ENCODE data around the gene ADAM12. TPM values are rescaled to one million over a fixed set of nuclear protein-coding genes. Genes with fewer than 3 reads are reported as not detected.

Gene ADAM12
- total and polyA plus RNA-seq, 2 donors (not counting 3 experiments of a cell fraction or from before 2014, with no cell fraction given), result 0.22 to 0.33 TPM

- no peaks in the 10 kb centered on the region for H3K9me1 ChIP-seq (replicated peaks; ENCODE audit: control insufficient read depth, extremely low read depth, insufficient read depth, low read length)
- BruUV-seq (replicated peaks), result no TSS peak
- CTCF ChIA-PET, result no interaction called here
- H2AFZ ChIP-seq (ENCODE audit: low read depth, low read length), result no peak overlapping the region
- no peaks in the 10 kb centered on the region for H3K36me3 ChIP-seq (ENCODE audit: control insufficient read depth in 2 of 2, extremely low read depth in 1 of 2, insufficient read depth in 2 of 2, low read length in 2 of 2)
- POLR2A ChIA-PET, result no interaction called here
- no peak overlapping the region for H3K4me2 ChIP-seq (ENCODE audit: insufficient read depth, low read length)
- TF ChIP-seq JUN (IDR thresholded peaks at IDR 0.05; ENCODE audit: borderline replicate concordance, insufficient read depth, insufficient read length, low read depth) (no peak), GATA2 (IDR thresholded peaks at IDR 0.05; ENCODE audit: insufficient read depth, insufficient read length, low read depth, low read length) (no peak), EZH2 (IDR thresholded peaks at IDR 0.05; ENCODE audit: borderline replicate concordance, low read depth, low read length, severe bottlenecking) (no peak), FOS (IDR thresholded peaks at IDR 0.05; ENCODE audit: borderline replicate concordance, insufficient read depth, low read length) (no peak), CTCF (IDR thresholded peaks at IDR 0.05; ENCODE audit: extremely low read depth in 1 of 2, insufficient read depth in 1 of 2, low read depth in 1 of 2, low read length in 2 of 2) (no peak), POLR2AphosphoS5 (IDR thresholded peaks at IDR 0.05; ENCODE audit: insufficient read depth, low read depth, low read length) (no peak), POLR2A (IDR thresholded peaks at IDR 0.05; ENCODE audit: low read depth, low read length) (no peak), MAX (IDR thresholded peaks at IDR 0.05; ENCODE audit: insufficient read depth, insufficient read length) (no peak), MYC (IDR thresholded peaks at IDR 0.05; ENCODE audit: low read depth, low read length) (no peak)
- no peak overlapping the region for H3K9ac ChIP-seq (replicated peaks; ENCODE audit: extremely low read depth, insufficient read depth, low read length)
- no peaks in the 10 kb centered on the region for H3K79me2 ChIP-seq (ENCODE audit: control insufficient read depth, insufficient read depth, low read length)
- FAIRE-seq (no peak), DNase-seq (ENCODE audit: low read depth, low spot score) (no peak)
- H3K4me3 ChIP-seq (replicated peaks in 1 of 3; ENCODE audit: insufficient read depth in 1 of 3, low read depth in 1 of 3, low read length in 3 of 3), result no peak overlapping the region
- peaks cover 11% of the 10 kb centered on the region for H3K4me1 ChIP-seq (ENCODE audit: control insufficient read depth, extremely low read depth, insufficient read depth, low read length)
- H3K27ac ChIP-seq (ENCODE audit: insufficient read depth, low read depth, low read length), result no peak overlapping the region
- dilution Hi-C loops (cut with MboI; ENCODE audit: extremely low pct_ligation_motif_present, low sequenced_read_pairs), result no loop called here
- H4K20me1 ChIP-seq (replicated peaks; ENCODE audit: control insufficient read depth, extremely low read depth, insufficient read depth, low read length), result no peaks in the 10 kb centered on the region
- intact Hi-C loops (cut with micrococcal nuclease), result no loop called here
- no peaks in the 10 kb centered on the region for H3K9me3 ChIP-seq (replicated peaks; ENCODE audit: control insufficient read depth, insufficient read depth, low read length)
- no peaks in the 10 kb centered on the region for H3K27me3 ChIP-seq (ENCODE audit: control insufficient read depth in 2 of 2, insufficient read depth in 2 of 2, low read length in 2 of 2)
Observed at GRCh38 chr10:126014309-126014708, 374.0 kb downstream of the ADAM12 start.
